ENCODE measurements around the gene MYLK.
A peak's percentile ranks its signal among the peaks of the same experiment; 100 is the strongest.
"Not testable (repeated sequence)": the region's sequence is repeated elsewhere in the genome, so short reads cannot be mapped to it uniquely, and the experiment has no call there.

Gene MYLK

GRCh38 chr3:123618076-123618708 is 265.9 kb downstream of the MYLK start:
- no peak for DNase-seq (ENCODE audit: low read depth)
- TF ChIP-seq CTCF (IDR thresholded peaks at IDR 0.05; ENCODE audit: insufficient read depth, low read depth, low read length, missing control alignments), result no peak
- H3K4me3 ChIP-seq (ENCODE audit: low read depth, low read length), result no peak overlapping the region

GRCh38 chr3:123616593-123616992 is 267.5 kb downstream of the MYLK start:
- no peak overlapping the region for H3K4me3 ChIP-seq (ENCODE audit: low read depth, low read length)
- no peak for TF ChIP-seq CTCF (IDR thresholded peaks at IDR 0.05; ENCODE audit: insufficient read depth, low read depth, low read length, missing control alignments)
- DNase-seq (ENCODE audit: low read depth), result no peak

GRCh38 chr3:123613543-123613942 is 270.6 kb downstream of the MYLK start:
- H3K4me3 ChIP-seq (ENCODE audit: low read depth, low read length), result no peak overlapping the region
- no peak for TF ChIP-seq CTCF (IDR thresholded peaks at IDR 0.05; ENCODE audit: insufficient read depth, low read depth, low read length, missing control alignments)
- DNase-seq (ENCODE audit: low read depth), result no peak

GRCh38 chr3:123611674-123612073 is 272.5 kb downstream of the MYLK start:
- not testable (repeated sequence) for DNase-seq (ENCODE audit: low read depth); H3K4me3 ChIP-seq (ENCODE audit: low read depth, low read length)

GRCh38 chr3:123611082-123611481 is 273.1 kb downstream of the MYLK start:
- no peak for TF ChIP-seq CTCF (IDR thresholded peaks at IDR 0.05; ENCODE audit: insufficient read depth, low read depth, low read length, missing control alignments)
- no peak for DNase-seq (ENCODE audit: low read depth)
- H3K4me3 ChIP-seq (ENCODE audit: low read depth, low read length), result no peak overlapping the region

GRCh38 chr3:123610331-123610730 is 273.8 kb downstream of the MYLK start:
- TF ChIP-seq CTCF (IDR thresholded peaks at IDR 0.05; ENCODE audit: insufficient read depth, low read depth, low read length, missing control alignments), result no peak
- peak; percentile 53 for DNase-seq (ENCODE audit: low read depth)
- no peak overlapping the region for H3K4me3 ChIP-seq (ENCODE audit: low read depth, low read length)

GRCh38 chr3:123609063-123609462 is 275.1 kb downstream of the MYLK start:
- DNase-seq (ENCODE audit: low read depth), result no peak
- no peak overlapping the region for H3K4me3 ChIP-seq (ENCODE audit: low read depth, low read length)
- no peak for TF ChIP-seq CTCF (IDR thresholded peaks at IDR 0.05; ENCODE audit: insufficient read depth, low read depth, low read length, missing control alignments)

Measured in GM12865 (cell line).